K562 (cell line): ENCODE results near the gene TMEM191C. TPM values are rescaled to one million over a fixed set of nuclear protein-coding genes. Genes with fewer than 3 reads are reported as not detected.
A peak's percentile ranks its signal among the peaks of the same experiment; 100 is the strongest.

Experiments used
- CGGBP1 ChIP-seq: fragments of 250-450 bp; sonication (Bioruptor Pico); IDR thresholded peaks from 2 replicates; pipeline ENCODE4 v1.9.0; 2021; ENCODE audit warnings: mild to moderate bottlenecking
- MTA3 ChIP-seq: fragments of 450-650 bp; formaldehyde crosslinking; IDR thresholded peaks from 2 replicates; pipeline ENCODE4 v1.6.1; 2017; ENCODE audit warnings: mild to moderate bottlenecking, borderline replicate concordance
- NUFIP1 ChIP-seq: fragments of 450-650 bp; IDR thresholded peaks from 2 replicates; pipeline ENCODE4 v1.6.1; 2018; ENCODE audit not compliant: partially characterized antibody
- SRSF9 ChIP-seq: fragments of 200-400 bp; formaldehyde crosslinking; IDR thresholded peaks from 2 replicates; pipeline ENCODE4 v1.6.1; 2017; ENCODE audit warnings: low read depth, low read length, borderline replicate concordance
- THAP12 ChIP-seq: fragments of 250-450 bp; sonication (Bioruptor Pico); IDR thresholded peaks from 2 replicates; pipeline ENCODE4 v1.9.0; 2021; ENCODE audit warnings: mild to moderate bottlenecking, inconsistent platforms
- ZC3H4 ChIP-seq: sonication (generic); formaldehyde crosslinking; IDR thresholded peaks from 2 replicates; pipeline ENCODE4 v1.9.0; 2021; ENCODE audit warnings: missing genetic modification reagents, borderline replicate concordance
- ZNF584 ChIP-seq: fragments of 200-800 bp; sonication (Bioruptor generic); IDR thresholded peaks from 2 replicates; pipeline ENCODE4 v1.6.1; 2016; ENCODE audit warnings: low read depth, mild to moderate bottlenecking, missing genetic modification characterization, missing compliant biosample characterization
- polyA plus RNA-seq, 8 experiments: library from polyadenylated mRNA; depleted of rRNA in 4 of 8; stranded (reverse) in 5 of 8; unstranded in 3 of 8; fragments of >200 nt; fragmentation: Nextera tagmentation in 2 of 8; fragmentation: Illumina TruSeq in 1 of 8; extraction: Ambion mirVana in 2 of 8; extraction: Trizol in 1 of 8; gene quantifications; 2 replicates each; pipeline versions ENCODE4 v1.2.1 to v1.2.3, GENCODE V29; 2011 to 2014; ENCODE audit warnings: inconsistent platforms in 1 of 8, missing spikeins in 1 of 8
- total RNA-seq, 7 experiments: library from RNA; depleted of rRNA in 6 of 7; stranded (reverse); fragments of >200 nt in 6 of 7; fragmentation: Illumina TruSeq in 2 of 7; extraction: Trizol in 2 of 7; gene quantifications; 2 replicates each; pipeline versions ENCODE4 v1.2.1 to v1.2.3, GENCODE V29; 2011 to 2021; ENCODE audit warnings: low replicate concordance in 1 of 7
- TF ChIP-seq, protein P1 (sequence below): sonication (generic); formaldehyde crosslinking; IDR thresholded peaks from 2 replicates; pipeline ENCODE4 v1.8.0; 2022; ENCODE audit warnings: mild to moderate bottlenecking, missing genetic modification reagents
- TF ChIP-seq, protein P2 (sequence below), 2 experiments: fragments of 450-650 bp in 1 of 2; sonication (generic) in 1 of 2; formaldehyde crosslinking in 1 of 2; IDR thresholded peaks; 2 replicates each; pipeline versions ENCODE4 v1.7.1 to v1.9.0; 2016 to 2022; ENCODE audit warnings: inconsistent platforms in 1 of 2, mild to moderate bottlenecking in 1 of 2, missing genetic modification reagents in 1 of 2

The TMEM191C gene
- total and polyA plus RNA-seq, 9 of the 15 experiments (the other 6 are each of a cell fraction or from before 2014, with no cell fraction given) = 0.15 to 7.1 (median 1.1) TPM

DNA sequence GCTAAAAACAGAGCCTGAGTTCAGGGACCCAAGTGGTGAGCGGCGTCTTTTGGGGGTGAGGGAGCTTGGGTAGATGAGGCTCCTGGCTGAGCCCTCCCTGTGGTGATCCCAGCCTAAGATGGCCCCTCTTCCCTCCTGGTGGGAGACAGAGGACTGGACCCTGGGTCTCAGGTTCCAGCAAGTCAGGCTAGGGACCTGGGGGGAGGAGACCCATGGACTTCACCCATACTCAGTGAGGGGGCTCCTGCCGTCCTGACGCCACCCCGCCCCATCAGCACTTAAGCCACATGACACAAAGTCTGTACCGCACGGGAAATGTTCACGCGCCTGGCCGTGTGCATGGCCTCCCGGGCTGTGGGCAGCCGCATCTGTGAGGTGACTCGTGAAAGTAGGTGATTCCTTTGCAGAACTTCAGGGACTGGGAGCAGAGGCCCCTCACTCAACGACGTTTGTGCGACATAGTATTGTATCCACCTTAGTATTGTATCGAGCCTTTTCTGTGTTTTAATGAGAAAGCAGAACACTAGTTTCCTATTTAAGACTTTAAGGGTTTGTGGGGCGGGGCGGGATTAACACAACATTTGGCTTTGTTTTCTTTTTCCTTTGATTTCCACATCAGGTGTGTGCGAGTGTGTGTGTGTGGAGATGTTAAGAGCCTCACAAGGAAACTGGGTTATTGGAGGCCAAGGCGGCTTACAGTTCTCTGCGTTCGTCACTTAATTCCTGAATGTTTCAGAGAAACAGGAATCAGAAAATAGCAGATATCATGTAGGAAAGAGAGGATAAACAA lies 18.4 kb upstream of the TMEM191C start (continued):
- TF ChIP-seq THAP12 (CRISPR knock-in tag) (peak; percentile 64), NUFIP1 (no peak), MTA3 (no peak), CGGBP1 (CRISPR knock-in tag) (peak; percentile 30; the same call in 1 of the 2 replicates), ZNF584 (CRISPR knock-in tag) (no peak), SRSF9 (no peak), ZC3H4 (CRISPR knock-in tag) (no peak)
- TF ChIP-seq, protein P1, sequence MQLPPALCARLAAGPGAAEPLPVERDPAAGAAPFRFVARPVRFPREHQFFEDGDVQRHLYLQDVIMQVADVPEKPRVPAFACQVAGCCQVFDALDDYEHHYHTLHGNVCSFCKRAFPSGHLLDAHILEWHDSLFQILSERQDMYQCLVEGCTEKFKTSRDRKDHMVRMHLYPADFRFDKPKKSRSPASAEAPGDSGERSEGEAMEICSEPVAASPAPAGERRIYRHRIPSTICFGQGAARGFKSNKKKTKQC = 0 out of 2 replicates have a peak, but pooled peaks have one; percentile 43
- TF ChIP-seq, protein P2, sequence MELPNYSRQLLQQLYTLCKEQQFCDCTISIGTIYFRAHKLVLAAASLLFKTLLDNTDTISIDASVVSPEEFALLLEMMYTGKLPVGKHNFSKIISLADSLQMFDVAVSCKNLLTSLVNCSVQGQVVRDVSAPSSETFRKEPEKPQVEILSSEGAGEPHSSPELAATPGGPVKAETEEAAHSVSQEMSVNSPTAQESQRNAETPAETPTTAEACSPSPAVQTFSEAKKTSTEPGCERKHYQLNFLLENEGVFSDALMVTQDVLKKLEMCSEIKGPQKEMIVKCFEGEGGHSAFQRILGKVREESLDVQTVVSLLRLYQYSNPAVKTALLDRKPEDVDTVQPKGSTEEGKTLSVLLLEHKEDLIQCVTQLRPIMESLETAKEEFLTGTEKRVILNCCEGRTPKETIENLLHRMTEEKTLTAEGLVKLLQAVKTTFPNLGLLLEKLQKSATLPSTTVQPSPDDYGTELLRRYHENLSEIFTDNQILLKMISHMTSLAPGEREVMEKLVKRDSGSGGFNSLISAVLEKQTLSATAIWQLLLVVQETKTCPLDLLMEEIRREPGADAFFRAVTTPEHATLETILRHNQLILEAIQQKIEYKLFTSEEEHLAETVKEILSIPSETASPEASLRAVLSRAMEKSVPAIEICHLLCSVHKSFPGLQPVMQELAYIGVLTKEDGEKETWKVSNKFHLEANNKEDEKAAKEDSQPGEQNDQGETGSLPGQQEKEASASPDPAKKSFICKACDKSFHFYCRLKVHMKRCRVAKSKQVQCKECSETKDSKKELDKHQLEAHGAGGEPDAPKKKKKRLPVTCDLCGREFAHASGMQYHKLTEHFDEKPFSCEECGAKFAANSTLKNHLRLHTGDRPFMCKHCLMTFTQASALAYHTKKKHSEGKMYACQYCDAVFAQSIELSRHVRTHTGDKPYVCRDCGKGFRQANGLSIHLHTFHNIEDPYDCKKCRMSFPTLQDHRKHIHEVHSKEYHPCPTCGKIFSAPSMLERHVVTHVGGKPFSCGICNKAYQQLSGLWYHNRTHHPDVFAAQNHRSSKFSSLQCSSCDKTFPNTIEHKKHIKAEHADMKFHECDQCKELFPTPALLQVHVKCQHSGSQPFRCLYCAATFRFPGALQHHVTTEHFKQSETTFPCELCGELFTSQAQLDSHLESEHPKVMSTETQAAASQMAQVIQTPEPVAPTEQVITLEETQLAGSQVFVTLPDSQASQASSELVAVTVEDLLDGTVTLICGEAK (IDR thresholded peaks at IDR 0.05) = no peak
- TF ChIP-seq, protein P2 (CRISPR knock-in tag; IDR thresholded peaks at IDR 0.05) = no peak
